GM18517 (cell line): ENCODE measurements around the gene DOCK6.

Source experiments
- ATAC-seq: cut with Tn5 transposase; IDR thresholded peaks from one replicate; pipeline ENCODE4 v1.9.1; 2021; ENCODE audit warnings: mild to moderate bottlenecking, moderate library complexity; ENCODE audit not compliant: unreplicated experiment

The DOCK6 gene

DNA sequence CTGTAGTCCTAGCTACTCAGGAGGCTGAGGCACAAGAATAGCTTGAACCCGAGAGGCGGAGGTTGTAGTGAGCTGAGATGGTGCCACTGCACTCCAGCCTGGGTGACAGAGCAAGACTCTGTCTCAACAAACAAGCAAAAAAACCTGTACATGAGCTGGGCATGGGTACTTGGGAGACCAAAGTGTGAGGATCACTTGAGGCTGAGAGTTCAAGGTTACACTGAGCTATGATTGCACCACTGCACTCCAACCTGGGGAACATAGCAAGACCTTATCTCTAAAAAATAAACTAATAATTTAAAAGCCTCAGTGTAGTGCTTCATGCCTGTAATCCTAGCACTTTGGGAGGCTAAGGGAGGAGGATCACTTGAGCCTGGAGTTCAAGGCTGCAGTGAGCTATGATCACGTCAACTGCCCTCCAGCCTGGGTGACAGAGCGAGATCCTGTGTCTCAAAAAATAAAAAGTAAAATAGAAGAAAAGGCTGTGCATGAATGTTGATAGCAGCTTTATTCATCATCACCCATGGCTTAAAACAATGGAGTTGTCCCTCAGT, 12.3 kb upstream of the DOCK6 start:
- no peak for ATAC-seq

DNA sequence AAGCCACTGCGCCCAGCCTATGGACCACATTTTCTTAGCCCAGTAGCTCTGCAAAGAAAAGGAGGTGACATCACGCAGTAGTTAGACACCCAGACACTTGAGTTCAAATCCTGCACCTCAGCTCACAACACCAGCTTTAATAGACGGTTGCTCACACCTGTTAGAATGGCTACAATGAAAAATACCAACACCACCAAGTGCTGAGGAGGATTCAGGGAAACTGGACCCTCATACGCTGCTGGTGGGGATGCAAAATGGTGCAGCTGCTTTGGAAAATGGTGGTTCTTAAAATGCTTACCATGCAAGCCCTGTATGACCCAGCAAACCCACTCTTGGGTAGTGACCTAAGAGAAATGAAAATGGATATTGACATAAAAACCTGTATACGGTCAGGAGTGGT, 11.7 kb upstream of the DOCK6 start:
- no peak for ATAC-seq

DNA sequence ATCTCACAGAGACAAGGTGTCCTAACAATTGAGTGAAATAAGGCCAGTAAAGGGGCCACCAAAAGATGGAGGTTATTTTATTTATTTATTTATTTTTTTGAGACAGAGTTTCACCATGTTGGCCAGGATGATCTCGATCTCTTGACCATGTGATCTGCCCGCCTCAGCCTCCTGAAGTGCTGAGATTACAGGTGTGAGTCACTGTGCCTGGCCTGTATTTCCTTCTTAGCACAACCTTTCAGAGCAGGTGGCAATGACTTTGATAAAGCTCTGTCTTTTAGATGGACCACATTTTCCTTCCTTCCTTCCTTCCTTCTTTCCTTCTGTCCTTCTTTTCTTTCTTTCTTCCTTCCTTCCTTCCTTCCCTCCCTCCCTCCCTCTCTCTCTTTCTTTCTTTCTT, 11.0 kb upstream of the DOCK6 start:
- no peak for ATAC-seq

DNA sequence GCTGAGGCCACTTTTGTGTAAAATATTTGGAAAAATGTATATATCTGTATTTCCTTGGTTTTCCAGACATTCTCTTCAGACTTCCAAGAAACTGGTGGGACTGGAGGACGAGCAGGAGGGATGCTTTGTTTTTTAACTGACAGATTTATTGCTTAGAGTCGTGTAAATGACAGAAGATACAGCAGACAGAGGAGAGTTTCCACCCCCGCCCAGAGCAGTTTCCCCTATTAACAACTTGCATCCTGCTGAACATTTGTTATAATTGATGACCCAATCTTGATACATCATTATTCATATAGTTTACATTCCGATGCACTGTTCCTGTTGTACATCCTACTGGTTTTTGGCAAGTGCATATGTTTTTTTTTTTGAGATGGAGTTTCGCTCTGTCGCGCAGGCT, 7.1 kb upstream of the DOCK6 start:
- ATAC-seq = no peak

DNA sequence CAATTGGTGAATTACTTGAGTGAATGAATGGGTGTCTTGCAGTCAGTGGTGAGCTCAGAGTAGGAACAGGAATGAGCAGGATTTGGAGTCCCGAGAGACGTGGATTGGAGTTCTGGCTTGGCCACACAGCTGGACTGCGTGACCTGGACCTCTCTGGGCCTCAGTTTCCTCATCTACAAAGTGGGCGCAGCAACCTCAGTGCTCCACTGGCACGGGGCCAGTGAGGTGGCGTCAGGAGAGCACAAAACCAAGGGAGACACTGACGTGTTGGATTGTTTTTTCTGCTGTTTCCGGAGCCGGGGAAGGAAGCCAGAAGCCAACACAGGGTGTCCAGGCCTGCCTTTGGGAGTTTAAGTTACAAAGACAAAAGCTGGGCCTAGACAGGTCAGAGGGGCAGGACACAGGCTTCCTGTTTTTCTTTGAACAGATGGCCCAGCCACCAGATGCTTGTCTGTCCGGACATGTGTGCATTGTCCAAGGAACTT, 6.5 kb upstream of the DOCK6 start:
- ATAC-seq = no peak

DNA sequence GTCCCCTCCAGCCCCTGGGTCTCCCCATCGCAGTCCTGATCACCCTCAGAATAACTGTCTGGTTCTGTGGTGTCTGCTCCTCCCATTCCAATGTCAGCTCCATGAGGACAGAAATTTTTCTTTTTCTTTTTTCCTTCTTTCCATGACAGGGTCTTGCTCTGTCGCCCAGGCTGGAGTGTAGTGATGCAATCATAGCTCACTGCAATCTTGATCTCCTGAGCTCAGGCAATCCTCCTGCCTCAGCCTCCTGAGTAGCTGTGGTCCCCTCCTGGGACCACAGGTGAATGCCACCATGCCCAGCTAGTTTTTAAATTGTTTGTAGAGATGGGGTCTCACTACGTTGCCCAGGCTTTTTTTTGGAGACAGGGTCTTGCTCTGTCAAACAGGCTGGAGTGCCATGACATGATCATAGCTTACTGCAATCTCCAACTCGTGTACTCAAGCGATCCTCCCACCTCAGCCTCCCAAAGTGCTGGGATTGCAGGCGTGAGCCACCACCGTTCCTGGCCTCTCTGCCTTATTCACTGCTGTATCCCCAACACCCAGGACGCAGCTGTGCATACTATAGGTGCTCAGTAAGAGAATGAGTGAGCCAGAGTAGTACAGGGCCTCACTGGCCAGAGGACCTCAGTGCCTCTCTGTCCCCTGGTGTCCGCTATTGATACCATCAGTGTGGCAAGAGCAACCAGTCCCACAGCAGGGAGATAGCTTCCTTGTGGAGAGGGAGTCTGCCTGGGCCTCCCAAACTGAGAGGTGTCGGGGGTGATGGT, 5.2 kb upstream of the DOCK6 start:
- ATAC-seq = no peak

DNA sequence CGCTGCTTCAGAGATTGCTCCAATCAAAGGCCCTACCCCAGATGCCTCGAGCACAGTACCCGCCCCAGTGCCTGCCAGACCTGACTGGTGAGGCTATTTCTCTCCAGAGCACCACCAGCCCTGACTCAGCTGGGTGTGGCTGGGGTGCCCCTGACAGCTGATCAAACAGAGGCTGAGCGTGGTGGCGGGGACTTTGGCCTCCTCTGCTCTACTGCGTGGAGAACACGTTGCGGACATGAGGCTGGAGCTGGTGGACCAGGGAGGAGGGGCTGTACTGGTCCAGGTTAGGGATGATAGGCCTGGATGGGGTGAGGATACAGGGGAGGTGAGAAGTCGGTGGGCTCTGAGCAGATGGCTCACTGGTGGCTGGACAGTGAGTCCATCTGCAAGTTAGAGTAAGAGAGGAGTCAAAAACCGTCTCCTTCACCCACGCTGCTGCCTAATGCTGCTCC, 3.5 kb upstream of the DOCK6 start:
- no peak for ATAC-seq

DNA sequence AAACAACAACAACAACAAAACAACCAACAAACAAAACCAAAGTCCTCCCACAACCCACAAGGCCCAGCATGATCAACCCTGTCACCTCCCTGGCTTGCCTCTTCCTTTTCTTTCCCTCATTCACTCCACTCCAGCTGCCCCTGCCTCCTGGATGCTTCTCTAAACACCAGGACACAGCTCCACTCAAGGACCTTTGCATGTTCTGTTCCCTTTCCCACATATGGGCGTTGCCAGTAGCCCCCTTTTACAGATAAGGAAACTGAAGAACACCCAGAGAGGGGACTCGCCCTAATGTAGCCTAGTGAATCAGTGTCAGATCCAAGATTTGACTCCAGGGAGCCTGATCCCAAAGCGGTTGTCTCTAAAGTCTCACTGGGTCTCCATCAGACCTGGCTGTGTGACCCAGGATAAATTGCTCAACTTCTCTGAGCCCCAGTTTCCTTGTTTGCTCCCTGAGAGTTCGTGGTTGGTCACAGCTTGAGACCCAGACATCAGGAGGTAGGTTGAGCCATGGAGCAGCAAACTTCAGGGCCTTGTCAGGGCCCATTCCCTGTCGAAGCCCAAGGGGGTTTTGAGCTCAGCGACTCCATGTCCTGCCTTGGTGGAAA, 3.0 kb upstream of the DOCK6 start:
- ATAC-seq = no peak

DNA sequence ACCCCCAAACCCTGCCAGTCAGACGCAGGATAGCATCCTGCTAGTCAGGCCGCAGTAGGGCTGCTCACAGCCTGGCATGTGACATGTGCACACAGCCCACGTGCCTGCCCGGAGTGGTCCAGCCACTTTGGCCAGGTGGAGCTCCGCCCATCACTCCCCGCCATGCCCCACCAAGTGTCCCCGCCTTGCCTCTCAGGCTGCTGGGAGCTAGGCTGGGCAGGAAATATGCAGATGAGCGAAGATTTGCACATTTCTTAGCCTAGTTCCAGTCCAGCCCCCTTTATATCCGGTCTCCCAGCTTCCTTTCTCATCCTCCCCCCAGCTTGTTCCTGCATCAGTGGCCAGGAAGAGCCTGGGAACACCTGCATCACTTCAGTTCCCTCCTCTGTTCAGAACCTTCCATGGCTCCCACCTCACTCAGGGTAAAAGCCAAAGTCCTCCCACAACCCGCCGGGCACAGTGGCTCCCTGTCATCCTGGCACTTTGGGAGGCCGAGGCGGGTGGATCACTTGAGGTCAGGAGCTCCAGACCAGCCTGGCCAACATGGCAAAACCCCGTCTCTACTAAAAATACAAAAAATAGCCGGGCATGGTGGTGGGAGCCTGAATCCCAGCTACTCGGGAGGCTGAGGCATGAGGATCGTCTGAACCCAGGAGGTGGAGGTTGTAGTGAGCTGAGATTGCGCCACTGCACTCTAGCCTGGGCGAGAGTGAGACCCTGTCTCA, 2.3 kb upstream of the DOCK6 start:
- no peak for ATAC-seq

DNA sequence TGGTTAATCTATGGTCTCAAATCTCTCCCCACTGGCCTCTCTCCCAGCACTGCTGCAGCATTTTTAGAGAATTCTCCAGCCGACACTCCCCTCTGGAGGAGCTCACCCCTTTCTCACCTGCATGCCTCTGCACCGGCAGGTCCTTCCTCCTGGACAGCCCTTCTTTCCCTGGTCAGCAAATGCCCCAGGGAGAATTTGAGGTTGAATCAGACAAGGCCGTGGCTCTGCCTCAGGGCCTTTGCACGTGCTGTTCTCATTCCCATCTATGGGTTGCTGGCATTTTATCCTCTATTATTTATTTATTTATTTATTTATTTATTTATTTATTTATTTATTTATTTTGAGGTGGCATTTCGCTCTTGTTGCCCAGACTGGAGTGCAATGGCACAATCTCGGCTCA, 1.4 kb upstream of the DOCK6 start:
- no peak for ATAC-seq

DNA sequence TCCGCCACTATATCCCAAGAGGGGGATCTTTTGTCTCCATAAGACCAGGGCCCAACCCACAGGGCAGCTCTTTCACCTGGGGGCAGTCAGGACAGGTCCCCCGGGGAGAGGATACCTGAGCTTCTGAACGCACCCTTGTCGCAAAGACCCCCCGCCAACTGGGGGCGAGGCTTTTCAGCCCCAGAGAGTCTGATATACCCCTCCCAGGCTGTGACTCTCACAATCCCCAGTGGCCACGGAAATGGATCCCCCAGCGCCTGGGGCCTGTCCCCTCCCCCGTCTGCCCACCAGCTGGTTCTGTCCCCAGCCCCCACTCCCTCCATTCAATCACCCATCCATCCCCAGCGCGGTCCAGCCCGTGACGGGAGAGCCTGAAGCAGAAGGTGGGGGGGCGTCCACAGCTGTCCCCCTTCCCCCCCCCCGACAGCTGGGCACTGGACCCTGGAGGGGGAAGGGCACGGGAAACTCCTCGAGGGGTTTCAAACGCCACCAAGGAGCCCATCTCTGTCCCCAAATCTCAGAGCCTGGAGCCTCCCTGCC, 823 bp downstream of the DOCK6 start:
- ATAC-seq = no peak

DNA sequence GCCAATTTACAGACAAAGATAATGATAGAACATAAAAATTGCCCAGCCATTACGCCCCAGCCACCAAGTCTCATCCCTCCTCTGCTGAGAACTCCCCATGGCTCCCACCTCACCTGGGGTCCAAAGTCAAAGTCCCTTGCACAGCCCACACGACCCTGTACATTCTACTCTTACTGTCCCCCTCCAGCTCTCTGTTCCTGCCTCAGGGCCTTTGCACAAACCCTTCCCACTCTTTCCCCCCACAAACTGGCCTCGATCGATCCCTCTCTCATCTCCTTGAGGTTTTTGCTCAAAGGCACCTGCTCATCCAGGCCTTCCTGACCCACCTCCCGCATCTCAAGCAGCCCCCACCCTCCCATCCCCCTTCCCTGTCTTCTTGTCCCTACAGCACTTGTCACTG, 1.3 kb downstream of the DOCK6 start:
- no peak for ATAC-seq

DNA sequence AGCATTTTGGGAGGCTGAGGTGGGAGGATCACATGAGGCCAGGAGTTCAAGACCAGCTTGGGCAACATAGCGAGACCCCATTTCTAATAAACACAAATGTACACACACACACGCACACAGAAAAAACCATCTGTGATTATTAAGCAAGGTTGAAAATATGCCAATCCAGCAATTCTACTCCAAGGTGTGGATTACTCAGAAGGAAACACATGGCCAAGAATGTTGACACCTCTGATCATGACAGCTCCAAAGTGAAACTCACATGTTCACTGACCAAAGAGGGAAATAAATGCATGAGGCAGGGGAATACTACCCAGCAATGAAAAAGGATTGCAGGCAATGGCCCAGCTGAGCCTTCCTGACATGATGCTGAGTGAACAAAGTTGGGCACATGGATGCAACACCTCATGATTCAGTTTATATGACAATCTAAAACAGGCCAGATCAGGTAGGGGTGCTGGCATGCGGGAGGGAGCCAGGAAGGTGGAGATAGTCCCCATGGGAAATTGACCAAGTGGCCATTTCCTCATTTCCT, 4.4 kb downstream of the DOCK6 start:
- ATAC-seq = no peak

DNA sequence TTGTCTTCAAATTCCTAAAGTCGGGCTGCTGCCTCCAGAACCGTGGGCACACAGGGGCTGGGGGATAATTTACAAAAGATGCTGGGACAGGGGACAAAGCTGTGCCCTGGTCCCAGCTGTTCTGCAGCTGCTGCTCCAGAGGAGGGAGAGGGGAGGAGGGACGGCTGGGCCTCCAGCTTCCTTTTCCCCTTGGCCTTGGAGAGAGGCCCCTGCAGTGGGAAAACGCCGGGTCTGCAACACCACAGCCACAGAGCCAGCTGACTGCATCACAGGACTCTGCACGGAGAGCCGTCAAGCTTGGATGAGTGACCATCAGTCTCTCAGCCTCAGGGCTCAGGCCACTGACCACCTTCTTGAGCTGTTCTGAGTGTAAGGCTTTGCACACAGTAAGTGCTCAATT, 6.1 kb downstream of the DOCK6 start:
- no peak for ATAC-seq

DNA sequence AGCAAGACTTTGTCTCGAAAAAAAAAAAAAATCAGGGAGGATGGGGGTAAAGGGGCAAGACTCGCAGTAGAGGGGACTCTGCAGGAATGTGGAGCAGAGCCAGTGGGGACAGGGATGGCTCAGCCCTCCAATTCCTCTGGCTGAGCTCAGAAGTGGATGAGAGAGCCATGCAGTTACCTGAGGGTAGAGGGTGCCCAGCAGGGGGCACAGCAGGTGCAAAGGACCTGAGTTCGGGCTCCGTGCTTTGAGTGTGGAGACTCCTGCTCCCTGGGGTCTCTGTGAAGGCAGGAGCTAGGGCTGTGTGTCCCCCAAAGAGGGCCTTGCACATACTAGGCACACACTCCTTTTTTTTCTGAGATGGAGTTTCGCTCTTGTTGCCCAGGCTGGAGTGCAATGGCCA, 7.7 kb downstream of the DOCK6 start:
- no peak for ATAC-seq

DNA sequence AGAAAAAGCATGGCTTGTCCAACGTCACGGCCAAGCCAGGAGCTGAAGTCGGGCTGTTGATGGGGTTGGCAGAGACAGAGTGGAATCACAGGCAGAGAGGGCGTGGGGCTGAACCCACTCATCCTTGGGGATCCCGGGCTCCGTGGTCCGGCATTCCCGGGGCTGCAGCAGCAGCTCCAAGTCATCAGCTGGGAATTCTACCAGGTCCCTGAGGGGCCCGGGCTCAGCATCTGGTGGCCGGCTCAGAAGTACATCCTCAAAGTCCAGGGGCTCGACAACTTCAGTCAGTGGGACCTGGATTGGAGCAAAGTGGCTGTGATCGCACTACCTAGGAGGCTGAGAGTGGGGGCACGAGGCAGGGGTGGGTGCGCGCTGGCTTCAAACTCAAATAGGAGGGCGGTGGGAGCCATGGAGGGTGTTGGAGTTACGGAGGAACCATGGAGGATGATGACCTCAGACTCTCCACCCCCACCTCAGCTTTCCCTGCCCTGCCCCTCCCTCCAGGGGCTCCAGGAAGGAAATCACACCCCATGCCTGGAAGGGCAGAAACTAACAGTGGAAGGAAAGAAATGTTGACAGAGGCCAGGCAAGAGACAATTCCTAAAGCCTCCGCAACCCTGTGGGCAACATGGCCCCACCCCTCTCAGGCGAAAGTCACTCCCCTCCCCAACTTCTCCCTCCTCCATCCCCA, 9.5 kb downstream of the DOCK6 start:
- no peak for ATAC-seq

DNA sequence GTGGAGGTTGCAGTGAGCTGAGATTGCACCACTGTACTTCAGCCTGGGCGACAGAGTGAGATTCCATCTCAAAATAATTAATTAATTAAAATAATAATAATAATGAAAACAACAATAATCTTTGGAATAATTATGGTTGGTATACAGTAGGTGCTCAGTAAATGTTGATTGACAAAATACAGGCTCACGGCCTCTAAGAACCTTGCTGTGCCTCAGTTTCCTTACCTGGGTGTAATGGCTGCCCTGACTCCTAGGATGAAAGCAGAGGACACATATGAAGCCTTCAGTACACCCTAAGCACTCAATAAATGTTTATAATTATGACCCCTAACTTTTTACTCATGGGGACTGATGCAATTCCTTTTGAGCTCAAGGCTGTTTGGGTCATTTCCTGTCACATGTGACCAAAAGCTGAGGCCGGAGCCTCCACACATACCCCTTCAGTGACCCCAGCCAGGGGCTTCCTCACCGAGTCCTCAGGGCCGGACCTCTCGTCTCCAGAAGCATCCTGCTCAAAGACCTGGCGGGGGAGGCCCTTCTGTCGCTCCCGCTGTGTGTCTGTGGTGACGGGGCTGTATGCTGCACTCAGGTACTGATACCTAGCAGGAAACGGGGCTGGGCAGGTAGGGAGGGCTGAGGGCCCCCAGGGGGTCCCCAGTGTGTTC, 10.5 kb downstream of the DOCK6 start:
- no peak for ATAC-seq

DNA sequence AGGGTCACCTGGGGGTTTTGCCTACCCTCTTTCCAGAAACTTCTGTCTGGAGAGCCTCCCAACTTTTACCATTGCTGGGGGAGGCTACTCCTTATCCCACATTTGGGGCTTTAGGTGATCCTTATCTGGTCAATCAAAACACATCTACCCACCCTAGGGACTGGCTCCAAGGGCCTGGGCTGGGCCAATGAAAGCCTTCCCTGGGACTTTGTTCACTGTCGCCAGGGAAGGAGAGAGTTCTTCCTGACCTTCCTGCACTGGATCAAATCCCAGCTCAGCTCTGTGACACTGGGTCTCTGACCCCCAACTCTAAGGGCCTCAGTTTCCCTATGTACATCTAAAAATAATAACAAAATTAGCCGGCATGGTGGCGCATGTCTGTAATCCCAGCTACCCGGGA, 11.1 kb downstream of the DOCK6 start:
- no peak for ATAC-seq

DNA sequence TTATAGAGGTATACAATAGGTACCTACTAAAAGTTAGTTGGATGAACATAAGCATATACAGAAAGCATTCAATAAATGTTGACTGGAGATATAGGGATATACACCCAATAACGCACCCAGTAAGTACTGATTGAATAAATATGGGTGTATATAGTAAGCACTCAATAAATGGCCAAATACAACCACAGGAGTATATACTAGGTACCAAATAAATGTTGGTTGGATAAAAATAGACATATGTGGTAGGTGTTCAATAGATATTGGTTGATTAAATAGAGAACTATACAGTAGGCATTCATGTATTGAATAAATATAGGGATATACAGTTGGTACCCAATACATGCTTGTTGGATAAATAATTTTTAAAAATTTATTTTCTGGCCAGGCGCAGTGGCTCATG, 13.5 kb downstream of the DOCK6 start:
- no peak for ATAC-seq

DNA sequence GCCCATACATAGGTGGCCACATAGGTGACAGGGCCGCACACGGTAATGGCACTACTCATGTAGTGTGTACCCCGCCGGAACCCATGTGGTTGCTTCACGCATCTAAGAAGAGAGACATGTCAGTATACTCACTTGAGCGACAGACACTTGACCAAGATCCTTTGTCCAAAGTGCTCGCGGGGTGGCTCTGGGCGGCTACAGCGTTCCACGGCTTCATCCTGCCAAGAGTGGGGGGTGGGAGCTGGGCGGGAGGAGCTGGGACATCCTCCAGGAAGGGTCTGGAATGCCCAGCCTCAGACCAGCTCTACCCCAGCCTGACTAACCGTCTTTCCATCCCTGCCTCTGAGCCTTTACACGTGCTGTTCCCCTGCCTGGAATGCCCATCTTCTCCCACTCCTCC, 14.4 kb downstream of the DOCK6 start:
- ATAC-seq = no peak
